Colonic mucosa (tissue), 4 donors: ENCODE results near the gene NSUN2. TPM values are rescaled to one million over a fixed set of nuclear protein-coding genes. Genes with fewer than 3 reads are reported as not detected.

ENCODE experiments used
- DNase-seq: peaks from one replicate; pipeline ENCODE4 v3.0.0-alpha.2; 2020
- H3K27ac ChIP-seq: fragments of 200-600 bp; one replicate; pipeline ENCODE4 v1.8.0; 2021
- H3K27me3 ChIP-seq: fragments of 200-600 bp; one replicate; pipeline ENCODE4 v1.8.0; 2021
- H3K36me3 ChIP-seq: fragments of 200-600 bp; one replicate; pipeline ENCODE4 v1.8.0; 2021
- H3K4me1 ChIP-seq: fragments of 200-600 bp; one replicate; pipeline ENCODE4 v1.8.0; 2021; ENCODE audit warnings: mild to moderate bottlenecking
- H3K4me3 ChIP-seq: fragments of 200-600 bp; one replicate; pipeline ENCODE4 v1.8.0; 2021
- H3K9ac ChIP-seq, 2 donors: one replicate each; pipeline ENCODE4 v1.7.0; 2013; ENCODE audit warnings: control low read depth in 2 of 2, low read depth in 2 of 2, low read length in 2 of 2
- H3K9me3 ChIP-seq: fragments of 200-600 bp; one replicate; pipeline ENCODE4 v1.8.0; 2021
- CTCF ChIP-seq: fragments of 200-600 bp; IDR thresholded peaks from one replicate; pipeline ENCODE4 v1.8.0; 2022; ENCODE audit warnings: antibody characterized with exemption, mild to moderate bottlenecking
- intact Hi-C: fragments of 100-400 bp; cut with DNase I; formaldehyde crosslinking; loops from one replicate; pipeline ENCODE4 v1.14.1; 2022
- total RNA-seq, 2 donors: library from RNA; stranded (reverse); fragmentation: NEBNext Ultra II Directional in 1 of 2; extraction: Animal tissue kit (Norgen Biotek cat#: 25700) in 1 of 2; gene quantifications; one replicate each; pipeline ENCODE4 v1.2.1, GENCODE V29; 2021
- donor health status: healthy.
- donor health status: DM: no; HTN: no; CAD: no.
- donor health status: DM: no; HTN: no; CAD: no.

Gene NSUN2
- total RNA-seq, 2 donors from 2014 or later: 46.9 to 69.9 TPM

- intact Hi-C loops: no loop called here
- no peak for TF ChIP-seq CTCF
These were observed 64.5 kb downstream of the NSUN2 start for GRCh38 chr5:6568383-6568782.

GRCh38 chr5:6567835-6568234 lies 65.0 kb downstream of the NSUN2 start:
- H3K36me3 ChIP-seq: no peaks in the 10 kb centered on the region
- H3K4me3 ChIP-seq: no peak overlapping the region
- H3K27ac ChIP-seq: no peak overlapping the region
- H3K4me1 ChIP-seq: no peaks in the 10 kb centered on the region
- intact Hi-C loops: no loop called here
- H3K9ac ChIP-seq: no peak overlapping the region
- H3K27me3 ChIP-seq: no peaks in the 10 kb centered on the region
- TF ChIP-seq CTCF: no peak
- no peak for DNase-seq
- no peaks in the 10 kb centered on the region for H3K9me3 ChIP-seq

More at GRCh38 chr5:6568383-6568782, 64.5 kb downstream of the NSUN2 start:
- no peaks in the 10 kb centered on the region for H3K27me3 ChIP-seq
- H3K4me1 ChIP-seq: no peaks in the 10 kb centered on the region
- no peaks in the 10 kb centered on the region for H3K36me3 ChIP-seq
- no peak overlapping the region for H3K4me3 ChIP-seq
- no peak overlapping the region for H3K9ac ChIP-seq
- H3K9me3 ChIP-seq: no peaks in the 10 kb centered on the region
- no peak for DNase-seq
- no peak overlapping the region for H3K27ac ChIP-seq

GRCh38 chr5:6567068-6567467 lies 65.8 kb downstream of the NSUN2 start:
- no peaks in the 10 kb centered on the region for H3K36me3 ChIP-seq
- intact Hi-C loops: no loop called here
- no peaks in the 10 kb centered on the region for H3K4me1 ChIP-seq
- no peak overlapping the region for H3K4me3 ChIP-seq
- H3K9me3 ChIP-seq: no peaks in the 10 kb centered on the region
- H3K27me3 ChIP-seq: no peaks in the 10 kb centered on the region
- TF ChIP-seq CTCF: no peak
- no peak for DNase-seq
- no peak overlapping the region for H3K9ac ChIP-seq
- H3K27ac ChIP-seq: no peak overlapping the region

- Histone ChIP-seq H3K27ac (no peak overlapping the region), H3K27me3 (no peaks in the 10 kb centered on the region), H3K4me3 (no peak overlapping the region), H3K4me1 (no peaks in the 10 kb centered on the region), H3K9me3 (no peaks in the 10 kb centered on the region), H3K36me3 (no peaks in the 10 kb centered on the region), H3K9ac (no peak overlapping the region)
- TF ChIP-seq CTCF: no peak
- intact Hi-C loops: no loop called here
- no peak for DNase-seq
These were observed 67.4 kb downstream of the NSUN2 start for GRCh38 chr5:6565492-6565891.

- intact Hi-C loops: no loop called here
- DNase-seq: no peak
- H3K9ac ChIP-seq: no peak overlapping the region
- TF ChIP-seq CTCF: no peak
- no peaks in the 10 kb centered on the region for H3K36me3 ChIP-seq
- no peaks in the 10 kb centered on the region for H3K27me3 ChIP-seq
- no peaks in the 10 kb centered on the region for H3K4me1 ChIP-seq
- H3K4me3 ChIP-seq: no peak overlapping the region
- H3K27ac ChIP-seq: no peak overlapping the region
- H3K9me3 ChIP-seq: no peaks in the 10 kb centered on the region
These were observed 74.9 kb downstream of the NSUN2 start for GRCh38 chr5:6557807-6558575.
